A549 treated with ZK216348 at 1 μM for 4 hours (cell line): ENCODE data around the gene TSPAN10. TPM values are rescaled to one million over a fixed set of nuclear protein-coding genes. Genes with fewer than 3 reads are reported as not detected.

Experiments
- total RNA-seq: library from RNA; stranded (reverse); fragments of 200-300 nt; extraction: Qiagen RNA extraction; gene quantifications from 5 replicates; pipeline ENCODE4 v1.2.3, GENCODE V29; 2022; ENCODE audit warnings: low read depth

The TSPAN10 gene
- 2.5 to 6.8 TPM (median 4.7 TPM) in 5 replicates for total RNA-seq

GRCh38 chr17:81636505-81637288 lies at the start of gene TSPAN10, which contains the start of gene NPLOC4:
TSS of gene TSPAN10 (plus strand) at chr17:81637196. CDS start at chr17:81642413, 5,217 bp downstream.
TSS of gene NPLOC4 (minus strand) at chr17:81637112. CDS start at chr17:81636930, 182 bp downstream.

GRCh38 chr17:81656118-81656743 lies 19.2 kb downstream of the TSPAN10 start, which contains the start of gene PDE6G:
TSS of gene PDE6G (minus strand) at chr17:81656542. CDS start at chr17:81653305, 3,237 bp downstream.

GRCh38 chr17:81666342-81667191 lies 29.6 kb downstream of the TSPAN10 start, which contains the start of the genes CCDC137 and OXLD1:
TSS of gene CCDC137 (plus strand) at chr17:81666737. CDS start at chr17:81666767, 30 bp downstream.
TSS of gene OXLD1 (minus strand) at chr17:81666605. CDS start at chr17:81666577, 28 bp downstream.

GRCh38 chr17:81683584-81684441 lies 46.8 kb downstream of the TSPAN10 start, which contains the start of the genes ARL16 and HGS:
TSS of gene ARL16 (minus strand) at chr17:81683797. CDS start at chr17:81683753, 44 bp downstream.
TSS of gene HGS (plus strand) at chr17:81684011. CDS start at chr17:81684067, 56 bp downstream.

Other genes starting within 250 kb of the TSPAN10 start
- 6.5 to 12.9 TPM (median 12.1 TPM) in 5 replicates for gene BAHCC1, start 241.7 kb upstream of the TSPAN10 start, total RNA-seq
- gene ACTG1, start 124.4 kb upstream of the TSPAN10 start, total RNA-seq = 4,976 to 5,867 TPM (median 5,373 TPM) in 5 replicates
- gene FSCN2, start 108.8 kb upstream of the TSPAN10 start, total RNA-seq = 0.27 to 2.0 TPM (median 1.3 TPM) in 5 replicates
- gene FAAP100, start 84.8 kb upstream of the TSPAN10 start, total RNA-seq = 11.3 to 31.5 TPM (median 21.7 TPM) in 5 replicates
- 80.3 to 105 TPM (median 101 TPM) in 5 replicates for gene NPLOC4, start 84 bp upstream of the TSPAN10 start, total RNA-seq
- 1.1 to 3.6 TPM (median 1.8 TPM) in 5 replicates for gene PDE6G, start 19.3 kb downstream of the TSPAN10 start, total RNA-seq
- 21.5 to 68.1 TPM (median 60.6 TPM) in 5 replicates for gene OXLD1, start 29.4 kb downstream of the TSPAN10 start, total RNA-seq
- 51.5 to 77.1 TPM (median 63.3 TPM) in 5 replicates for gene CCDC137, start 29.5 kb downstream of the TSPAN10 start, total RNA-seq
- gene ARL16, start 46.6 kb downstream of the TSPAN10 start, total RNA-seq = 42.5 to 51.4 TPM (median 49.4 TPM) in 5 replicates
- gene HGS, start 46.8 kb downstream of the TSPAN10 start, total RNA-seq = 133 to 232 TPM (median 219 TPM) in 5 replicates
- gene MRPL12, start 66.2 kb downstream of the TSPAN10 start, total RNA-seq = 187 to 318 TPM (median 295 TPM) in 5 replicates
- gene SLC25A10, start 75.1 kb downstream of the TSPAN10 start, total RNA-seq = 20.2 to 48.4 TPM (median 42.0 TPM) in 5 replicates
- 0.11 to 0.52 TPM (median 0.31 TPM) in 4 of 5 replicates, not detected in the other for gene GCGR, start 167.0 kb downstream of the TSPAN10 start, total RNA-seq
- gene MCRIP1, start 196.1 kb downstream of the TSPAN10 start, total RNA-seq = 70.3 to 110 TPM (median 93.6 TPM) in 5 replicates
- 0.15 TPM in 1 of 5 replicates, not detected in the others for gene PPP1R27, start 197.9 kb downstream of the TSPAN10 start, total RNA-seq
- 698 to 774 TPM (median 714 TPM) in 5 replicates for gene P4HB, start 223.3 kb downstream of the TSPAN10 start, total RNA-seq
- gene ARHGDIA, start 234.1 kb downstream of the TSPAN10 start, total RNA-seq = 606 to 641 TPM (median 628 TPM) in 5 replicates